H54 (cell line): ENCODE results near the gene STRN3.
A peak's percentile ranks its signal among the peaks of the same experiment; 100 is the strongest.
"Not testable (repeated sequence)": the region's sequence is repeated elsewhere in the genome, so short reads cannot be mapped to it uniquely, and the experiment has no call there.

Experiments
- DNase-seq: peaks from one replicate; pipeline ENCODE4 v3.0.0; 2011; ENCODE audit warnings: low spot score, mixed read lengths; ENCODE audit not compliant: insufficient read length
- FAIRE-seq: peaks from 3 replicates; lab custom pipeline; 2011; peaks lifted over from hg19 to GRCh38; lab: Jason Lieb, UNC
- POLR2A ChIP-seq: IDR thresholded peaks from 2 replicates; pipeline ENCODE4 v1.6.1; 2011; ENCODE audit warnings: low read depth, mild to moderate bottlenecking, low read length

Gene STRN3

DNA sequence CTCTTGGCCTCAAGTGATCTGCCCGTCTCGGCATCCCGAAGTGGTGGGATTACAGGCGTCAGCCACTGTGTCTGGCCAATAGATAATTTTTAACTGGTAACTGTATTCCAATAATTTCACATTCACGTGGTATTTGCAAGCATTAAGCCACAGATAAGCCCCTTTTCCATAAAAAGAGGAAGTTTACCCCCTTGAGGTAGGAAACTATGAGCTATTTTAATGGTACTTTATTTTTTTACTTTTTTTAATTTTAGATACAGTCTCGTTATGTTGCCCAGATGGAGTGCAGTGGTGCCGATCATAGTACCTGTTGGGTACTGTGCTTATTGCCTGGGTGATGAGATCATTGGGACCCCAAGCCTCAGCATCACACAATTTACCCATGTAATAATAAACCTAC lies 43.6 kb downstream of the STRN3 start:
- FAIRE-seq (no peak), DNase-seq (no peak)
- no peak for TF ChIP-seq POLR2A

DNA sequence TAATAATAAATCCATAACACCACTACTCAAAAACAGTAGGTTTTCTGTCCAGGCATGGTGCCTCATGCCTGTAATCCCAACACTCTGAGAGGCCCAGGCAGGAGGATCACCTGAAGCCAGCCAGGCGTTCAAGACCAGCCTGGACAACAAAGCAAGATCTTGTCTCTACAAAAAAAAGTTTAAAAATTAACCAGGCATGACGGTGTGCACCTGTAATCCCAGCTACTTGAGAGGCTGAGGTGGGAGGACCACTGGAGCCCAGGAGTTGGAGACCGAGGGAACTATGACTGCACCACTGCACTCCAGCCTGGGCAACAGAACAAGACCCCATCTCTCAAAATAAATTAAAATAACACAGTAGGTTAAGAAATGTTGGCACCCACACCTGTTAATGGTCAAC lies 45.2 kb downstream of the STRN3 start:
- DNase-seq: no peak
- no peak for TF ChIP-seq POLR2A
- no peak for FAIRE-seq

DNA sequence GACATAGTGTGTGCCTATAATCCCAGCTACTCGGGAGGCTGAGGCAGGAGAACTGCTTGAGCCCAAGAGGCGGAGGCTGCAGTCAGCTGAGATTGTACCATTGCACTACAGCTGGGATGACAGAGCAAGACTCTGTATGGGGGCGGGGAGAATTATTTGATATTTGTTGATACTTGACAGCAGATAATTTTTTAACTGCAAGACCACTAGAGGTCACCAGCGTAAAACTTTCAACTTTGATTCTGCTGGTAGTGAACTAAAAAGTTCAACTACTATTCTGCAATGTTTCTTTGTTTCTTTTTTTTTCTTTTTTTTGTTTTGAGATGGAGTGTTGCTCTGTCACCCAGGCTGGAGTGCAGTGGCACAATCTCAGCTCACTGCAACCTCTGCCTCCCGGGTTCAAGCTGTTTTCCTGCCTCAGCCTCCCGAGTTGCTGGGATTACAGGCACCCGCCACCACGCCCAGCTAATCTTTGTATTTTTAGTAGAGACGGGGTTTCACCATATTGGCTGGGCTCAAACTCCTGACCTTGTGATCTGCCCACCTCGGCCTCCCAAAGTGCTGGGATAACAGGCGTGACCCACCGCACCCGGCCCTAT lies 46.0 kb downstream of the STRN3 start:
- DNase-seq (peak; percentile 9), FAIRE-seq (peak; percentile 77)

- DNase-seq: no peak
- no peak for FAIRE-seq
- TF ChIP-seq POLR2A: no peak
Measured at GRCh38 chr14:30977752-30978151, 48.4 kb downstream of the STRN3 start.

- DNase-seq: no peak
- TF ChIP-seq POLR2A: no peak
- FAIRE-seq: no peak
Measured at GRCh38 chr14:30974628-30975027, 51.6 kb downstream of the STRN3 start.

GRCh38 chr14:30972882-30973582 lies 53.1 kb downstream of the STRN3 start:
- no peak for TF ChIP-seq POLR2A
- no peak for FAIRE-seq
- DNase-seq: no peak

DNA sequence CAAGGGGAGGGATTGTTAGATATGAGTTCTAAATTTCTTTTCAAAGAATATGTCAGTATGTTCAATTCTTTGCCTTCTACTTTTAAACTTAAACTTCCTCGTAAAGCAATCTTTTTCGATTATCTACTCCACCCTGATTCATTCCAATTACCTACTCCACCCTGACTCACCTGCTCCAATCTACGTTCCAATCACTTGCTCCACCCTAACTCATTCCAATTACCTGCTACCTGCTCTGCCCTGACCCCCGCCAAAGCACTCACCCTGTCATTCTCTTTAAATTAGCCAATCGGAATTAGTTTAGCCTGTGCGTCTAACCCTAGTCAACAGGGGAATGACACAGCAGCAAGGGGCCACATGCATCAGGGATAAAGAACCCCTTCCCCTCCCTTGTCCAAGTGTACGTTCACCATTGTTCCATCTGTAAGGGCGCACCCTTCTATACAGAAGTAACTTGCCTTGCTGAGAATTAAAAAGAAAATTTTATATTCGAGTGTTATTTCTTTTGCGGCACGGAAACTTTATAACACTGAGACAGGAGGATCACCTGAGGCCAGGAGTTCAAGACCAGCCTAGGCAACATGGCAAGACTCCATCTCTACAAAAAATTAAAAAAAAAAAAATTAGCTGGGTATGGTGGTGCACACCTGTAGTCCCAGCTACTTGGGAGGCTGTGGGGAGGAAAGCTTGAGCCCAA lies 54.0 kb downstream of the STRN3 start:
- FAIRE-seq, DNase-seq: not testable (repeated sequence)

GRCh38 chr14:30971586-30971985 lies 54.6 kb downstream of the STRN3 start:
- no peak for FAIRE-seq

DNA sequence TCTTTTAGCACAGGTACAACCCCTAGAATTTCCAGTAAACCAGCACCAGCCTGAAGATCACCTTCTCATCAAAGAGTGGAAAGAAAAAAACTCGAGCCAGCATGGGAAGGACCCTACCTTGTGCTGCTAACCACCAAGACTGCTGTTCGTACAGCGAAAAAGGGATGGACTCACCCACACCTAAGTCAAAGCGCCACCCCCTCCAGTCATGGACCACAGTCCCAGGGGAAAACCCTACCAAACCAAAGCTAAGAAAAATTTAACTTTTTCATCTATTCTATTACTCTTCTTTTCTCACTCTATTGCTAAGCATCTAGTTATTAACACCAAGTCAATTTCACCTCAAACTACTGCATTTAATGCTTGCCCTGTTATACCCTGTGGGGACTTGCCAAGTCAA lies 56.4 kb downstream of the STRN3 start:
- not testable (repeated sequence) for DNase-seq, FAIRE-seq

More at GRCh38 chr14:30971586-30971985, 54.6 kb downstream of the STRN3 start:
- TF ChIP-seq POLR2A: no peak
- no peak for DNase-seq

DNA sequence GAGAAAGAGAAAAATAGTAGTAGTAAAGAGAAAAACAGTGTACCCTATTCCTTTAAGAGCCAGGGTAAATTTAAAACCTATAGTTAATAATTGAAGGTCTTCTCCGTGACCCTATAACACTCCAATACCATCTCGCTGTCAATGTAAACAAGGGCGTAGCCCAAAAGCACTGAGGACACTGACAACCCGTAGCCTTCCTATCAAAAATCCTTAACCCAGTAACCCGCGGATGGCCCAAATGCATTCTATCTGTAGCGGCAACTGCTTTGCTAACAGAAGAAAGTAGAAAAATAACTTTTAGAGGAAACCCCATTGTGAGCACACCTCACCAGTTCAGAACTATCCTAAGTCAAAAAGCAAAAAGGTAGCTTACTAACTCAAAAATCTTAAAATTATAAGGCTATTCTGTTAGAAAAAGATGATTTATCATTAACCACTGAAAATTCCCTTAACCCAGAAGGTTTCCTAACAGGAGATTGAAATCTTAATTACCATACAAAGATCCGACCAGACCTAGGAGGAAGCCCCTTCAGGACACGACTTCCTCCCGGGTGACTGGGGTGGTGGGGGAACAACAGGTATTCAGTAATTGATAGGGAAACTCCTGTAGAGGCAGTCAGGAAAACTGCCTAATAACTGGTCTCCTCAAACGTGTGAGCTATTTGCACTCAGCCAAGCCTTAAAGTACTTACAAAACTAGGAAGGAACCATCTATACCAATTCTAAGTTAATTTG lies 58.6 kb downstream of the STRN3 start:
- not testable (repeated sequence) for DNase-seq, FAIRE-seq

DNA sequence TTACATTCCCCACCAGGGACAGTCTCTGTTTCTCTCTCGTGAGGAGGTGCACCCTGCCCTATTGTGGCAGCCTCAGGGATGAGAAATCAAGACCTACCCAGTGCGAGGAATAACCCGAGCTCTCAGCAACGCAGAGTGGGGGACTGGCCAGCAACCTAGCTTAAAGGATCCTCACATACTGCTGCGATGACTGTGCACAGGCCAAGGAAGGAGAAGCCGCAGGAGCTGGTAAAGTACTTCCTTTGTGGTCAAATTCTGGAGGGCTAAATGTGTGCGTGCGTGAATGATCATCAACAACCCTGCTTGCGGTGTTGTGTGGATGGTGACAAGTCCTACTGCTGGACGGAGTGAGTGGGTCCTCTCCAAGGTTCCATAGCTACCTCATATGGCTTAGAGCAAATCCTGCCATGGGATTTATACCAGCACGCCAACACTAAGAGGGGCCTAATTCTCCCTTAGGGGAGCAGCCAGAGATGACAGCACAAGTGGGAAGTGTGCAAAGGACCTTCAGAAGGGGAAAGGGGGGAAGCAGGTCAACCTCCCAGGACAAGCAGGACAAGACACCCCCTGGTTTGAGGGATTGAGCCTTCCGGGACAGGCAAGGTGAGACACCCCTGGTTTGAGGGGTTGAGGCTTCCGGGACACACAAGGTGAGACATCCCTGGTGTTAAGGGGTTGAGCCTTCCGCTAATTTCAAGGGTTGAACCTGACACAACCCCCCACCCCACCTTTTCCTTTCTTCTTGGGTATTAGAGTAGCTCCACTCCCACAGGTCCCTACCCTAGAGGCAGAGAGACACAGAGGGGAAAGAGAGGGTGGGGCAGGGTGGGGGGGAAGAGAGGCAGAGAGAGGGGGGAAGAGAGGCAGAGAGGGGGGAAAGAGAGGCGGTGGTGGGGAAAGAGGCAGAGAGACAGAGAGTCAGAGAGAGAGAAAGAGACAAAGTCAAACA lies 59.5 kb downstream of the STRN3 start:
- DNase-seq (peak; percentile 34), FAIRE-seq (peak; percentile 97)
- no peak for TF ChIP-seq POLR2A

DNA sequence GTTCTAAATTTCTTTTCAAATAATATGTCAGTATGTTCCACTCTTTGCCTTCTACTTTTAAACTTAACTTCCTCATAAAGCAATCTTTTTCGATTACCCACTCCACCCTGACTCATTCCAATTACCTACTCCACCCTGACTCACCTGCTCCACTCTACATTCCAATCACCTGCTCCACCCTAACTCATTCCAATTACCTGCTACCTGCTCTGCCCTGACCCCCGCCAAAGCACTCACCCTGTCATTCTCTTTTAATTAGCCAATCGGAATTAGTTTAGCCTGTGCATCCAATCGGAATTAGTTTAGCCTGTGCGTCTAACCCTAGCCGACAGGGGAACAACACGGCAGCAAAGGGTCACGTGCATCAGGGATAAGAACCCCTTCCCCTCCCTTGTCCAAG lies 60.3 kb downstream of the STRN3 start:
- not testable (repeated sequence) for FAIRE-seq

DNA sequence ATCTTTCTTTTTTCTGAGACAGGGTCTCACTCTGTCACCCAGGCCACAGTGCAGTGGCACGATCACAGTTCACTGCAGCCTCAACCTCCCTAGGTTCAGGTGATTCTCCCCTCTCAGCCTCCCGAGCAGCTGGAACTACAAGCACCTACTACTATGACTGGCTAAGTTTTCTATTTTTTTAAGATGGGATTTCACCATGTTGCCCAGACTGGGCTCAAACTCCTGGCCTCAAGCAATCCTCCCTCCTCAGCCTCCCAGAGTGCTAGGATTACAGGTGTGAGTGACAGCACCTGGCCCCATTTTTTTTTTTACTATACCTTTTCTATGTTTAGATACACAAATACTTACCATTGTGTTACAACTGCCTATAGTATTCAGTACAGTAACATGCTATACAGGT lies 63.6 kb downstream of the STRN3 start:
- DNase-seq, FAIRE-seq: not testable (repeated sequence)

More for the DNA sequence above, 60.3 kb downstream of the STRN3 start:
- not testable (repeated sequence) for DNase-seq
